MM.1S (cell line): ENCODE data around the gene PHLDB2.

Experiments used
- DNase-seq: peaks from one replicate; pipeline ENCODE4 v3.0.0-alpha.2; 2015
- H2AFZ ChIP-seq: fragments of 300-600 bp; sonication (generic); 2 replicates; pipeline ENCODE4 v1.6.0; 2016; ENCODE audit warnings: antibody characterized with exemption, low read length
- H3F3A ChIP-seq: fragments of 300-600 bp; sonication (generic); 2 replicates; pipeline ENCODE4 v1.6.1; 2016; ENCODE audit warnings: mild to moderate bottlenecking, antibody characterized with exemption, low read length, moderate library complexity, mixed read lengths; ENCODE audit not compliant: insufficient read depth
- H3K27ac ChIP-seq: fragments of 300-600 bp; sonication (generic); 2 replicates; pipeline ENCODE4 v1.5.1; 2016; ENCODE audit warnings: mild to moderate bottlenecking, low read length
- H3K27me3 ChIP-seq: fragments of 300-600 bp; sonication (generic); replicated peaks from 2 replicates; pipeline ENCODE4 v1.6.0; 2016; ENCODE audit warnings: low read length; ENCODE audit not compliant: insufficient read depth
- H3K36me3 ChIP-seq: fragments of 300-600 bp; sonication (generic); replicated peaks from 2 replicates; pipeline ENCODE4 v1.6.1; 2016; ENCODE audit warnings: mild to moderate bottlenecking, low read length, mixed read lengths; ENCODE audit not compliant: insufficient read depth
- H3K4me1 ChIP-seq: fragments of 300-600 bp; sonication (generic); 2 replicates; pipeline ENCODE4 v1.6.1; 2016; ENCODE audit warnings: low read length, mixed read lengths
- H3K4me2 ChIP-seq: fragments of 300-600 bp; sonication (generic); 2 replicates; pipeline ENCODE4 v1.6.0; 2016; ENCODE audit warnings: low read depth, low read length
- H3K4me3 ChIP-seq: fragments of 300-600 bp; sonication (generic); 2 replicates; pipeline ENCODE4 v1.5.1; 2016; ENCODE audit warnings: low read length, mixed read lengths
- H3K79me2 ChIP-seq: fragments of 300-600 bp; sonication (generic); 2 replicates; pipeline ENCODE4 v1.6.1; 2016; ENCODE audit warnings: mixed run types, low read length, mixed read lengths
- H3K9ac ChIP-seq: fragments of 300-600 bp; sonication (generic); 2 replicates; pipeline ENCODE4 v1.6.1; 2016; ENCODE audit warnings: low read length, mixed read lengths
- H3K9me2 ChIP-seq: fragments of 300-600 bp; sonication (generic); replicated peaks from 2 replicates; pipeline ENCODE4 v1.6.1; 2016; ENCODE audit warnings: mild to moderate bottlenecking, low read length, mixed read lengths; ENCODE audit not compliant: insufficient read depth
- H3K9me3 ChIP-seq: fragments of 300-600 bp; sonication (generic); replicated peaks from 2 replicates; pipeline ENCODE4 v1.6.1; 2016; ENCODE audit warnings: mild to moderate bottlenecking, low read length, mixed read lengths; ENCODE audit not compliant: insufficient read depth
- H4K20me1 ChIP-seq: fragments of 300-600 bp; sonication (generic); 2 replicates; pipeline ENCODE4 v1.6.1; 2016; ENCODE audit warnings: mild to moderate bottlenecking, low read length, moderate library complexity, mixed read lengths; ENCODE audit not compliant: insufficient read depth
- CTCF ChIP-seq: fragments of 300-600 bp; sonication (generic); IDR thresholded peaks from 2 replicates; pipeline ENCODE4 v1.5.1; 2016; ENCODE audit warnings: antibody characterized with exemption, low read length, mixed read lengths
- EZH2 ChIP-seq: fragments of 300-600 bp; sonication (generic); optimal IDR thresholded peaks from 2 replicates; pipeline ENCODE3; 2017; ENCODE audit warnings: low read depth, mild to moderate bottlenecking, antibody characterized with exemption, low read length, mixed read lengths
- EZH2phosphoT487 ChIP-seq: fragments of 300-600 bp; sonication (generic); IDR thresholded peaks from 2 replicates; pipeline ENCODE4 v1.6.1; 2018; ENCODE audit warnings: antibody characterized with exemption, low read length

Gene PHLDB2

GRCh38 chr3:111853068-111853467 lies 6.0 kb upstream of the PHLDB2 start:
- Histone ChIP-seq H3K36me3 (no peaks in the 10 kb centered on the region), H3K79me2 (no peaks in the 10 kb centered on the region), H3K9me3 (no peaks in the 10 kb centered on the region), H3K9ac (no peak overlapping the region), H3K27me3 (no peaks in the 10 kb centered on the region), H2AFZ (no peak overlapping the region), H3K4me3 (no peak overlapping the region), H3K9me2 (no peaks in the 10 kb centered on the region), H4K20me1 (no peaks in the 10 kb centered on the region), H3K27ac (no peak overlapping the region), H3K4me2 (no peak overlapping the region), H3F3A (no peaks in the 10 kb centered on the region), H3K4me1 (no peaks in the 10 kb centered on the region)
- no peak for DNase-seq
- TF ChIP-seq CTCF = no peak
- TF ChIP-seq EZH2phosphoT487 = no peak
- no peak for TF ChIP-seq EZH2

- no peaks in the 10 kb centered on the region for H3K79me2 ChIP-seq
- H3F3A ChIP-seq = peaks cover 3% of the 10 kb centered on the region; the same call in 1 of the 2 replicates
- H3K9me3 ChIP-seq = no peaks in the 10 kb centered on the region
- no peak overlapping the region for H2AFZ ChIP-seq
- TF ChIP-seq EZH2phosphoT487 (no peak), CTCF (no peak), EZH2 (no peak)
- H3K4me1 ChIP-seq = no peaks in the 10 kb centered on the region
- H4K20me1 ChIP-seq = no peaks in the 10 kb centered on the region
- no peaks in the 10 kb centered on the region for H3K36me3 ChIP-seq
- no peak overlapping the region for H3K27ac ChIP-seq
- H3K9ac ChIP-seq = no peak overlapping the region
- H3K4me3 ChIP-seq = no peak overlapping the region
- DNase-seq = no peak
- H3K27me3 ChIP-seq = peaks cover 10% of the 10 kb centered on the region
- H3K4me2 ChIP-seq = no peak overlapping the region
- H3K9me2 ChIP-seq = no peaks in the 10 kb centered on the region
These were observed 4.1 kb upstream of the PHLDB2 start for GRCh38 chr3:111854990-111855389.

GRCh38 chr3:111856501-111856900 lies 2.6 kb upstream of the PHLDB2 start:
- Histone ChIP-seq H3K4me1 (peaks cover 6% of the 10 kb centered on the region; the same call in 1 of the 2 replicates), H3K9me2 (no peaks in the 10 kb centered on the region), H3K9ac (no peak overlapping the region), H3K4me2 (no peak overlapping the region), H4K20me1 (no peaks in the 10 kb centered on the region), H3K27ac (no peak overlapping the region), H3K4me3 (no peak overlapping the region), H3F3A (peaks cover 13% of the 10 kb centered on the region; the same call in 1 of the 2 replicates), H3K79me2 (no peaks in the 10 kb centered on the region), H3K27me3 (peaks cover 18% of the 10 kb centered on the region), H3K9me3 (no peaks in the 10 kb centered on the region), H2AFZ (no peak overlapping the region), H3K36me3 (no peaks in the 10 kb centered on the region)
- no peak for DNase-seq
- no peak for TF ChIP-seq EZH2
- TF ChIP-seq CTCF = no peak
- no peak for TF ChIP-seq EZH2phosphoT487
